Activated CD4-positive, alpha-beta T cell treated with anti-CD3 and anti-CD28 coated beads for 24 hours (primary cell): ENCODE results near the gene ABCB7.
"Not testable (repeated sequence)": the region's sequence is repeated elsewhere in the genome, so short reads cannot be mapped to it uniquely, and the experiment has no call there.

ENCODE experiments used
- DNase-seq, 2 donors: peaks; one replicate each; pipeline ENCODE4 v3.0.0-alpha.2; 2020; ENCODE audit warnings: low read depth in 2 of 2

Gene ABCB7

GRCh38 chrX:75096331-75096730 lies 59.8 kb downstream of the ABCB7 start:
- no peak for DNase-seq

GRCh38 chrX:75086731-75087195 lies 69.3 kb downstream of the ABCB7 start:
- no peak for DNase-seq

- no peak for DNase-seq
Observed at GRCh38 chrX:75084757-75085156, 71.3 kb downstream of the ABCB7 start.

DNA sequence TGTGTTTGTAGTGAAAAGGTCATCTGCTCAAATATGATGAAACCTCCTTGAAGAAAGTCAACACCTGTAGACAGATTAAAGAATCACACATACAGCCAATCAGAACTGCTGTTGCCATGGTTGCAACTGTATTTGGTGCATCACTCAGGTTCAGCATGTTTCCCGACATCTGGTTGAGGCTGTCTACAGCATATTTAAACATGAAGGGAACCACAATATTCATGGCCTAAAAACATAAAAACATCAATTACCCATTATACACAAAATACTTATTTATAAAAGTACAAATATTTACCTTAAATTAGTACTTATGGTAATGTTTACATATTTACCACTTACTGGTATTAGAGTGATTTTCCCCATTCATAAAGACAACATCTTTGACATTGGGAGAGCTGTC lies 79.7 kb downstream of the ABCB7 start:
- DNase-seq = no peak

DNA sequence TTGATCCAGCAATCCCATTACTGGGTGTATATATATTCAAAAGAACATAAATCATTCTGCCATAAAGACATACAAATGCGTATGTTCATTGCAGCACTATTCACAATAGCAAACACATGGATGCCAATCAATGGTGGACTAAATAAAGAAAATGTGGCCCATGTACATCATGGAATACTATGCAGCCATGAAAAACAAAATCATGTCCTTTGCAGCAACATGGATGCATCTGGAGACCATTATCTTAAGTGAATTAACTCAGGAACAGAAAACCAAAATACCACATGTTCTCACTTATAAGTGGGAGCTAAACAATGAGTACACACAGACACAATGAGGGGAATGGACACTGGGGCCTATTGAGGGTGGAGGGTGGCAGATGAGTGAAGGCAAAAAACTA lies 81.6 kb downstream of the ABCB7 start:
- no peak for DNase-seq

DNA sequence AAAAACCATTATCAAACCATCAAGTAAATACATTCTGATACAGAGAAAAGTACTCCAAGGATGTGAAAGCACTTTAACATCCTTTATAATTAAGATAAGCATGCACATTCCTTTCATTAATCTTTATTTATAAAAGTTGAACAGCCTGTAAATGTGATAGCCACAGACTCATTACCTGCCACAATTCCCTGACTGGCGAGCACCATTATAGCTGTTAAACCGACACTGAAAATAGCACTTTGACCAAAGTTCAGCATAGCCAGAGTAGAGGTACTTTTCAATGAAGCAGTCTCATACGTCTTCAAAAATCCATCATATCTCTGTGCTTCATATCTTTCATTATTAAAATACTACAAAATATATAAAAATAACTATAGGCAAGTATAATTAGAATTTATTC lies 84.7 kb downstream of the ABCB7 start:
- DNase-seq = no peak

- no peak for DNase-seq
Observed at GRCh38 chrX:75067931-75068330, 88.2 kb downstream of the ABCB7 start.

GRCh38 chrX:75061701-75062100 lies 94.4 kb downstream of the ABCB7 start:
- DNase-seq = no peak

GRCh38 chrX:75051047-75051446 lies 105.0 kb downstream of the ABCB7 start:
- DNase-seq = no peak

DNA sequence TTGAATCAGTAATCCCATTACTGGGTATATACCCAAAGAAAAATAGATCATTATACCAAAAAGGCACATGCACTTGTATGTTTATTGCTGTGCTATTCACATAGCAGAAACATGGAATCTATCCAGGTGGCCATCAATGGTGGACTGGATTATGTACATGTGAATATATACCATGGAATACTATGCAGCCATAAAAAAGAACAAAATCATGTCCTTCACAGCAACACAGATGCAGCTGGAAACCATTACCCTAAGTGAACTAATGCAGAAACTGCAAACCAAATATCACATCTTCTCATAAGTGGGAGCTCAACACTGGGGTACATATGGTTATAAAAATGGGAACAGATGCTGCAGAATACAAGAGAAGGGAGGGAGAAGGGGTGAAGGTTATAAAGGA lies 110.7 kb downstream of the ABCB7 start:
- no peak for DNase-seq

- DNase-seq = not testable (repeated sequence)
Observed at GRCh38 chrX:75044142-75044541, 111.9 kb downstream of the ABCB7 start.

DNA sequence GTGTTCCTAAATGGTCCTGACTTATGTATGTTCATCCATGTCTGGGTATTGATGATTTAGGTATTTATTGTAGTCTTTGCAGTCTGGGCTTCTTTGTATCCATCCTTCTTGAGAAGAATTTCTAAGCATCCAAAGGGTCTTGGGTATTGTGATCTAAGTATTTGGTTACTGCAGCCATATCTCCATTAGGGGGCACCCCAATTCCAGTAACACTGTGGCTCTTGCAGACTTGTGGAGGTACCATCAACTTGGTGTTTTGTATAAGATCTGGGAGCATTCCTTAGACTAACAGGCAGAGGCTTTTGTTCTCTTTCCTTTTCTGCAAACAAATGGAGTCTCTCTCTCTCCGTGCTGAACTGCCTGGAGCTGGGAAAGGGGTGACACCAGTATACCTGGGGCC lies 117.2 kb downstream of the ABCB7 start:
- DNase-seq = no peak
